IMR-90 (cell line): ENCODE results near the gene ZNF549.

Experiments used
- CEBPB ChIP-seq: IDR thresholded peaks from 2 replicates; pipeline ENCODE4 v1.6.1; 2012; ENCODE audit warnings: low read depth, low read length, improper control_type of control experiment
- FOS ChIP-seq: fragments of 150-350 bp; IDR thresholded peaks from 2 replicates; pipeline ENCODE4 v1.6.1; 2016; ENCODE audit warnings: low read depth, low read length
- MAFK ChIP-seq: IDR thresholded peaks from 2 replicates; pipeline ENCODE4 v1.6.1; 2012; ENCODE audit warnings: low read depth, low read length, improper control_type of control experiment
- POLR2A ChIP-seq: IDR thresholded peaks from 2 replicates; pipeline ENCODE4 v1.6.1; 2012; ENCODE audit warnings: mild to moderate bottlenecking, low read depth, low read length
- USF2 ChIP-seq: fragments of 150-350 bp; IDR thresholded peaks from 2 replicates; pipeline ENCODE4 v1.6.1; 2017; ENCODE audit warnings: mild to moderate bottlenecking, antibody characterized with exemption, low read length, low read depth
- TF ChIP-seq, protein P1 (sequence below): conservative IDR thresholded peaks from 2 replicates; pipeline ENCODE4 v1.5.1; 2012; ENCODE audit warnings: mild to moderate bottlenecking, low read depth, low read length, improper control_type of control experiment

DNA sequence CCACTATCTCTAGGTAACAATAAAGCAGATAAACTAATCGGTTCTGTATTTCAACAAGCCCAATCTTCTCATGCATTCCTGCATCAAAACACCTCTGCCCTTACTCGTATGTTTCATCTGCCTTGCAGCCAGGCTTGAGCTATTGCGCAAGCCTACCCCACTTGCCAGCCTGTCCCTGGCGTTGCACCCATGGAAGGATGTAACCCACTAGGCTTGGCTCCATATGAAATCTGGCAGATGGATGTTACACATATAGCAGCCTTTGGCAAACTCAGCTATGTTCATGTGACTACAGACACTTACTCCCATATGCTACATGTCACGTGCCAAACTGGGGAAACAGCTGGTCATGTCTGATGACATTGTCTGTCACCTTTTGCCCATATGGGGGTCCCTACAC lies 11.9 kb upstream of the ZNF549 start:
- TF ChIP-seq POLR2A (no peak), FOS (no peak), USF2 (no peak), MAFK (no peak), CEBPB (peak; percentile 81)
- TF ChIP-seq, protein P1, sequence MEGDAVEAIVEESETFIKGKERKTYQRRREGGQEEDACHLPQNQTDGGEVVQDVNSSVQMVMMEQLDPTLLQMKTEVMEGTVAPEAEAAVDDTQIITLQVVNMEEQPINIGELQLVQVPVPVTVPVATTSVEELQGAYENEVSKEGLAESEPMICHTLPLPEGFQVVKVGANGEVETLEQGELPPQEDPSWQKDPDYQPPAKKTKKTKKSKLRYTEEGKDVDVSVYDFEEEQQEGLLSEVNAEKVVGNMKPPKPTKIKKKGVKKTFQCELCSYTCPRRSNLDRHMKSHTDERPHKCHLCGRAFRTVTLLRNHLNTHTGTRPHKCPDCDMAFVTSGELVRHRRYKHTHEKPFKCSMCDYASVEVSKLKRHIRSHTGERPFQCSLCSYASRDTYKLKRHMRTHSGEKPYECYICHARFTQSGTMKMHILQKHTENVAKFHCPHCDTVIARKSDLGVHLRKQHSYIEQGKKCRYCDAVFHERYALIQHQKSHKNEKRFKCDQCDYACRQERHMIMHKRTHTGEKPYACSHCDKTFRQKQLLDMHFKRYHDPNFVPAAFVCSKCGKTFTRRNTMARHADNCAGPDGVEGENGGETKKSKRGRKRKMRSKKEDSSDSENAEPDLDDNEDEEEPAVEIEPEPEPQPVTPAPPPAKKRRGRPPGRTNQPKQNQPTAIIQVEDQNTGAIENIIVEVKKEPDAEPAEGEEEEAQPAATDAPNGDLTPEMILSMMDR: no peak
